NCI-H2196 (cell line): ENCODE data around the gene PLXNC1.

Source experiments
- DNase-seq: peaks from one replicate; lab custom pipeline; 2025; ENCODE audit not compliant: unreplicated experiment; lab: John Stamatoyannopoulos, UW

PLXNC1 gene

DNA sequence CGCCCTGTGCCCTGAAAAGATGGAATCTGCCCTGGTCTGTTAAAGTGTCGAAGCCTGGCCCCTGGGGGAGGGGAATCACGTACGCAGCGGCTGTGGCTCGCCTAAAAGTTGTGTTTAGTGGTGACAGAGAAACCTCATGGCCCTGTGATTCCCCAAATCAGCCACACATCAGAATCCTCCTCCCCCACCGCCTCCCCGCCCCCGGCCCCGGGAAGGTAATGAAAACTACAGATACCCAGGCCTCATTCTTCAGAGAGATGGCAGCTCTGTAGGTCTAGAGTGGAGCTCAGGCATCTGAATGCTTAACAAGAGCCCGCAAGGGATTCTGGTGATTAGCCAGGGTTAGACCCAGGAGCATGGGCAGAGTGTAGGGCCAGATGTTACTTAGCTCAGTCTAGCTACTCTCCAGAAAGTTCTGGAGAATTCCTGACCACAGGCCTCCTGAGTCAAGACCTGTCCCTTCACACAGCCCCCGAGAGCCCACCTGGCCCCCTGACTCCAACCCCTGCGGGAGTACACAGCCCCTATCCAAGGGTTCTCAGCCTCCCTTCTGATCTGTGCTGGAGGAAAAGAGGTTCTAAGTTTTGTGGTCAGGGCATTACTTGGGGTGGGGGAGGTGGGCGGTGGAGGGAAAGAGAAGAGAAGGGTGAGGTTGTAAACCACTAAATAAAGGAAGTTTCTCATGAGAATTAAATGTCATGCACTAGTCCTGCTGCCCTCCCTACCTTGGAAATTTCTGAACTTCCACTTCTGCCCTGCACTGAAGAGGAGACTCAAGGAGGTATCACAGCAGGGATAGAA, 114.8 kb downstream of the PLXNC1 start:
- no peak for DNase-seq

DNA sequence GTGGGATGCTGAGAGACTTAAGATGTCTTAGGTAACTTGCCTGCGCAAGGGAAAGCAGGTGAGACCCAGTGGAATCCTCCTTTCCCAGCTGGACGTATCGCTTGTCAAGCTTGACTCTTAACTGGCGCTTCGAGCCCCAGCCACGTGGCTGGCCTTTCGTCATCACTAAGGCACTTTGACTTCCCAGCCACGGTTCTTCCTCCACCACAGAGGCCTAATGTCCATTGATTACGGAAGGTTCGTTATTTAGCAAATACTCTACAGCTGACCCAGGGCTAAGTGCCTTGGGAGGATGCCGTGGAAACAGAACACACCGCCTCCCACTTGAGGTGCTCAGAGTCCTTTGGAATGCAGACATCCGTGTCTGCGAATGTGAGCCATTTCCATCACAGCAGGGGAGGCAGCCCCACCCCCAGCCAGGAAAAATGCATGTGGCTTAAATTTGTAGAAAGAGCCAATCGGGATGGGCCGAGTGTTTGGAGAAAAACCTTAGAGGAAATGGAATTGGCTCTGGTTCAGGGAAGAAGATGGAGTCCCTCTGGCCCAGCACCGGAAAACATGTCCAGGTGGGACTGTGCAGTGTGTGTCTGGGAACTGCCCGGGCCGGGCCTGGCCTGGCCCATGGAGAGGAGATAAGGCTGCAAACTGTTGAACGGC, 115.7 kb downstream of the PLXNC1 start:
- no peak for DNase-seq

- no peak for DNase-seq
Measured at GRCh38 chr12:94264736-94265485, 116.5 kb downstream of the PLXNC1 start.

DNA sequence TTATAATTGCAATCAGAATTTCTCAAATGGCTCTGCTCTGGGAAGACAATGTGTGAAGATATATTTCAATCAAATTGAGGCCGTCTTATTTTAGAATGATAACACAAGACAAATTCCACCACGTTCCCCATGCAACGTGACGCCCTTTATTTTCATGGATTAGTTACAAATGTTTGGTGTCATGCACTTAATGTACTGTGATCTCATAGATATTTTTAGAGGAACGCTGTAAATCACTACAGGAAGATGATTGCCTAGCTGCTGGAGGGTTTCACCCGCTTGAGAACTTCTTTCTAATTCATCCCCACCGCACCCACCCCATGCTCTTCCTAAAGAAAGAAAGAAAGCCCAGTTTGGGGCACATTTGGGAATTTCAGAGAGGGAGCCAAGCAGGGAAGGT, 117.2 kb downstream of the PLXNC1 start:
- no peak for DNase-seq

DNA sequence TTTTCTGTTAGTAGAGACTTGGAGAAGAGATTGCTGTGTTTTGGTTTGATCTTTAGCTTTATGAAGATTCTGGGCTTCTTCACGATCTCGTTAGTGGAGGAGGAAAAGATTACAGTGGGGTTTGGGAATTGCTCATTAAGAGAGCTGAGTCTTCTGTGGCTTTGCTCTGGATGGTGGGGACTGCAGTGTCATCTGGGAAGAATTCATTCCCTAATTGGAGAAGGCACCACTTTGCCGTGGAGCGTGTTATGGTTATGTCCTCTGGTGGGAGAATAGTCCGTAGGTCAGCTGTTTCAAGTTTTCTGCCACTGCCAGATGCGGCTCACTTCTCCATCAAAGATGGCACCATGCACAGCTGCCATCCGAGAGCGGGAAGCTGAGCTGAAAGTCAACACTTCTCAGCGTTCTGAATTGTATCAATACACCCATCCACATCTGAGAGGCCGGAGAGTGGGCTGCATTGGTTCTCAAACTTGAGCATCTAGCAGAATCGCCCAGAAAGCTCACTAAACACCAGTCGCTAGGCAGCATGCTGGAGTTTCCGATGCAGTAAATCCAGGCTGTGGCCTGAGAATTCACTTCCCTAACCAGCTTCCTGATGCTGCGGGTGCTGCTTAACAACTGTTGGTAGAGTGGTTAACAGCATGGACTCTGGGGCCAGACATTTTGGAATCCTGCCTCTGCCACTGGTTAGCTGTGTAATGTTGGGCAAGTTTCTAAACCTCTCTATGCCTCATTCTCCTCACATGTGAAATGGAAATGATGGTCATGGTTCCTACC, 117.8 kb downstream of the PLXNC1 start:
- DNase-seq: no peak

- no peak for DNase-seq
Measured at GRCh38 chr12:94266796-94267536, 118.6 kb downstream of the PLXNC1 start.

DNA sequence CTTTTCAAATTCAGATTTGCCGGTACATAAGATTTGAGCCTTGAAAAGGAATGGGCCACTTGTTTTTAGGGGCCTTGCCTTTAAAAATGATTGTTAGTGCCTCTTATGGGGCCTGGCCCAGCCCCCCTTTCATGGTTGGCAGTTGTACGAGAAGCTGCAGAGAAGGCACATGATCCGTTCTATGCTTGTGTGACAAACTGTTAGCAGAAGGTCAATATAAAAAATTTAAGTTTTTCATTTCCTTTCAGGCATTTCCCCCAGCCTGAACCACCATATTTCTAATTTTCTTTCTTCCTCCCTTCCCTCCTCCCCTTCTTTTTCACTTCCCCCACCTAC, 119.1 kb downstream of the PLXNC1 start:
- no peak for DNase-seq

DNA sequence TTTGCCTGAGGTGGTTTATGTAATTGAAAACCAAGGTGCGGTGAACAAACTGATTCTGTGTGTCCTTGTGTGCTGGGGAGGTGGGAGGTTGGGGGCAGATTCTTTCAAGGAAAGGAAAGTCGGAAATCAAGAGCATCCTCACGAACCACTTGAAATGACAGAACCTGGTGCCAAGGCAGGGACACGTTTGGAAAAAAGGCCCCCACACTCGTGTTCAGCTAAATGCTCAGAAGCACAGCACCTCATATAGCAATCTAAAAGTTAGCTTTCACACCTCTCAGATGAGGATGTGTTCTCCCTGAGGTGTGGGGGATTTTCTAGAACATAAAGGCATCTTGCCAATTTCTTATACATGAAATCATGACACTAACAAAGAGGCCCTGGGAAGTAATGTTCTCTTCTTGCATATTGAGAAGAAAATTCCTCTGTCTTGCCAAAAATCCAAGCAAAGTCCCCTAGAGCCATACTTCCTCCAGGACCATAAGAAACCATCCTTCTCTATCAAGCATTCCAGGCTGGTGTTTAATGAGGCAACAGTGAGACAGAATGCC, 119.6 kb downstream of the PLXNC1 start:
- DNase-seq: no peak

- no peak for DNase-seq
Measured at GRCh38 chr12:94269316-94269999, 121.1 kb downstream of the PLXNC1 start.

DNA sequence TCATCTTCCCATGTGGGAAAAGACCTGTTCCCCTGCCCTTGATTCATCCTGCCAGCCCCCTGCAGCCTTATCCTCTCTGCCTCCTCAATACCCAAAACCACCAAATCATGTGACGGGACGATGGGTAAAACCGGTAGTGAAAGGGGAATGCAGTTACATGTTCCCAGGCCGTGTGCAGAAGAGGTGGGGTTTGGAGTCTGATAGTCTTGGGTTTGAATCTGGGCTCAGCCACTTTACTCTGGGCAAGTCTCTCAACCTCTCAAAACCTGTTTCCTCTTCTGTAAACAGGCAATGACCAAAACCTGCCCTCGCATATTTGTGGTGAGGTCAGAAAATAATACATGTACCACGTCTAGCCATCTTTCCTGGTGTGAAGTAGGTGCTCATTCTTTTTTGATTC, 123.0 kb downstream of the PLXNC1 start:
- DNase-seq: no peak

GRCh38 chr12:94272280-94272679, 123.9 kb downstream of the PLXNC1 start:
- no peak for DNase-seq

GRCh38 chr12:94273272-94273671, 124.9 kb downstream of the PLXNC1 start:
- DNase-seq: no peak

- no peak for DNase-seq
Measured at GRCh38 chr12:94276725-94277124, 128.3 kb downstream of the PLXNC1 start.

DNA sequence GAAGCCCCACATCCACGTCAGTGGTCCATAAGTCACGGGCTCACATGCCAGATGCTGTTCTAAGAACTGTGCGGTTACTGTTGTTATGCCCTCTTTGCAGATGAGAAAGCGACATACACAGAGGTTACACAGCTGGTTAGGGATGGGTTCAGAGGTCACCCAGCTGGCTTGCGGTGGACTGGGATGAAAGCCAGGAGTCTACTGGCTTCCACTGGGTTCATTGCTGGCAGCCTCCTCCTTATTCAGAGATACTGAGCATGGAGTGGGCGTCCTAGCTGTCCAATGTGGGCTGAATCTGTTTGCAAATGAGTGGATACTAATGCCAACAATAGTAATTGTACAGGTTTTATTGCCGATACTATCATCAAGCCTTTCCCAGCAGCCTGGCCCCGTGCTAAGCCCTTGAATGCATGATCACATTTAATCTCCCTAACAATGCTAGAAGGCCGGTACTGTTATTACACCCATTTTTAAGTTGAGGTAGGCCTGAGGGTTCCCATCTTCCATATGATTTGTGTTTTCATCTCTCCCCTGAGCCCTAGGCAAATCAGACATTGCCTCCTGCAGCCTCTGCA, 129.1 kb downstream of the PLXNC1 start:
- DNase-seq: no peak

DNA sequence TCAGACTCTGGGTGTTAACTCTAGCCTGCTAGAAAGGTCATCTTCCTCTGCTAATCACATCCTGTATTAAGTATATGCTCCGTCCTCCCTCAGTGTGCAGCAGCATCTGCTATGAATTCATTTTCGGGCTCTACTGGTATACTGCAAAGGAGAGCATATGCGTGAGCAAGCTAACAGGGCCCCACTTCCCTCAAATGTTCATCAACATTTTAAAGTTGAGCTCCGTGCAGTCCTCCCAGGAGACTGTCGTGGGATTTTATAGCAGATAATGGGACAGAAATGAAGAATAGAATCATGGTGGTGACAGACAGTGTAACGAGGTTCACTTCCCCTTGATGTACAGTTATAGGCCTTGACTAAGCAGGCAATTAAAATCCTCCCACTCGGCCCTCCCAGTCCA, 131.7 kb downstream of the PLXNC1 start:
- DNase-seq: no peak

DNA sequence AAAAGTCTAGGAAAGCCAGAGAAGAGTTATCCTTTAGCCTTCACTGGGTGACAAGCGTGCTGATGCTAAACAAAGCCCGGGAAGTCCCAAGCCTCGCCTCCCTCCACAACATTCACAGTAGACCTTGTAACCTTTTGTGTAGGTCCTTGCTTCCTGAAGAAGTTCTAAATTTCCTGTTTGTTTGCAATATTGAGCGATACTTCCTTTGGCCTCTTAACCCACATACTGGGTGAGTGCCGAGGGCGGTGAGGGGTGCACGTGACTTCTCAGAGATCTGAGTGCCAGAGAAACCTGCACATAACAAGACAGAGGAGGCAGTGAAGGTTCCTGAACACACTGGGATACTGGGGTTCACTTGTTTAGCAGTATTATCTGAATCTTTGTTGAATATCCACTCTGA, 134.3 kb downstream of the PLXNC1 start:
- no peak for DNase-seq

DNA sequence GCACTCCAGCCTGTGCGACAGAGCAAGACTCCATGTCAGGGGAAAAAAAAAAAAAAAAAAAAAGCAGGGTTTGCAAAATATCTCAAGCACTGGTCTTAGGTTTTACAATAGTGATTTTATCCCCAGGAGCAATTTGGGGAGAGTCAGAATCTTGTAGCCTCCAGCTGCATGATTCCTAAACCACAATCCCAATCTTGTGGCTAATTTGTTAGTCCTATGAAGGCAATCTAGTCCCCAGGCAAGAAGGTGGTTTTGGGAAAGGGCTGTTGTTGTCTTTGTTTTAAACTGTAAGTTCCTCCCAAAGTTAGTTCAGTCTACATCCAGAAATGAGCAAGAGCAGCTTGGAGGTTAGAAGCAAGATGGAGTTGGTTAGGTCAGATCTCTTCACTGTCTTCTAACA, 135.7 kb downstream of the PLXNC1 start:
- DNase-seq: no peak

- no peak for DNase-seq
Measured at GRCh38 chr12:94284859-94285258, 136.5 kb downstream of the PLXNC1 start.

- no peak for DNase-seq
Measured at GRCh38 chr12:94285943-94286582, 137.7 kb downstream of the PLXNC1 start.
